GM21381 (cell line): Measurements from ENCODE around the gene ESD.
"Not testable (repeated sequence)": the region's sequence is repeated elsewhere in the genome, so short reads cannot be mapped to it uniquely, and the experiment has no call there.

Source experiments
- ATAC-seq: cut with Tn5 transposase; IDR thresholded peaks from one replicate; pipeline ENCODE4 v1.9.1; 2021; ENCODE audit warnings: mild to moderate bottlenecking, moderate library complexity; ENCODE audit not compliant: unreplicated experiment

ESD gene

DNA sequence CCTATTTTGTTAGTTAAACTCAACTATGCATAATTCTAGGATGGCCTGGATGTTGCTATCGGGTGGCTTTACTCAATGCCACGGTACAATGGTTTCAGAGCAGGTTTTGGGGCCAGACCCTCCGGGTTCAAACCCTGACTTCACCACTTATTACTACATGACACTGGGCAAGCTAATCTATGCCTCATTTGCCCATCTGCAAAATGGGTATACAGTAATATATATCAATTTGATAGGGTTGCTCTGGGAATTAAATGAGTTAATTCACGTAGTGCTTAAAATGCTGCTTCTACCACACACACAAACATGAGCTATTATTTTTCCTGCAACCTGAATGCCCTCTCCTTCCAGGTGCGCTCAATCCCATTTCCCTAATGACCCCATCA lies 839 bp downstream of the ESD start:
- ATAC-seq: no peak

DNA sequence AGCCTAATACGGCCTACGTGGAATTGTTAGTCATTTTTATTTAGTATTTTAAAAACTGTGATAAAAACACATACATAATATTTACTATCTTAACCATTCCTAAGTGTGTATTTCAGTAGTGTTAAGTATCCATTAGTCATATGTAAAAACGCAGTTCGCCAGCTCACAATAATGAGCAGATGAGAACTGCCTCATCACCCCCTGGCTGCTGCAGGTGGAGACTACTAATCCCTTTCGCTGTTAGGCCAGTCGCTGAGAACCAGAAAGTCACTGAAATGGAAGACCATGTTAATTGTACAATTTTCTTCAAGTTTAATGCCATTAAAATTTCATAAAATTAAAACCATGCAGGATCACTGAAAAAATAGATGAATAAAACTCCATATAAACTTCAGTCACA lies 1.6 kb downstream of the ESD start:
- ATAC-seq: no peak

DNA sequence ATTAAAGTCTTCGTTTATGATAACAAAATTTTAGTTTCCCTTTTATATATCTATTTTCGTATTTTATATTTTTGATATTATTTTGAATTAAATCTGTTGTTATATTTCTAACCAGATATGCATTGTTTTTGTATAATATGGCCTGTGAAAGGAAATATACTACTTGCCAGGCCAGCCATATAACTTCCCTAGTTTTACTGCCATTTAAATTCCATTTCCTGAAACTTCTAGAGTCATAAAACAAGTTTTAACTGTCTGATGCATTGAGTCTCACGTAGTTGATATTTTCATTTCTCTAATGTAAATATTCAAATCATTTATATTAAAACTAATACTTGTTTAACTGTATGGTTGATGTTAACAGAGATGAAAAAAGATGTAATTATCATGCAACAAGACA lies 13.5 kb downstream of the ESD start:
- ATAC-seq: no peak

- ATAC-seq: no peak
Measured at GRCh38 chr13:46782691-46783090, 14.3 kb downstream of the ESD start.

GRCh38 chr13:46782066-46782465 lies 14.9 kb downstream of the ESD start:
- ATAC-seq: no peak

- no peak for ATAC-seq
Measured at GRCh38 chr13:46778890-46779289, 18.1 kb downstream of the ESD start.

GRCh38 chr13:46778095-46778494 lies 18.9 kb downstream of the ESD start:
- ATAC-seq: no peak

DNA sequence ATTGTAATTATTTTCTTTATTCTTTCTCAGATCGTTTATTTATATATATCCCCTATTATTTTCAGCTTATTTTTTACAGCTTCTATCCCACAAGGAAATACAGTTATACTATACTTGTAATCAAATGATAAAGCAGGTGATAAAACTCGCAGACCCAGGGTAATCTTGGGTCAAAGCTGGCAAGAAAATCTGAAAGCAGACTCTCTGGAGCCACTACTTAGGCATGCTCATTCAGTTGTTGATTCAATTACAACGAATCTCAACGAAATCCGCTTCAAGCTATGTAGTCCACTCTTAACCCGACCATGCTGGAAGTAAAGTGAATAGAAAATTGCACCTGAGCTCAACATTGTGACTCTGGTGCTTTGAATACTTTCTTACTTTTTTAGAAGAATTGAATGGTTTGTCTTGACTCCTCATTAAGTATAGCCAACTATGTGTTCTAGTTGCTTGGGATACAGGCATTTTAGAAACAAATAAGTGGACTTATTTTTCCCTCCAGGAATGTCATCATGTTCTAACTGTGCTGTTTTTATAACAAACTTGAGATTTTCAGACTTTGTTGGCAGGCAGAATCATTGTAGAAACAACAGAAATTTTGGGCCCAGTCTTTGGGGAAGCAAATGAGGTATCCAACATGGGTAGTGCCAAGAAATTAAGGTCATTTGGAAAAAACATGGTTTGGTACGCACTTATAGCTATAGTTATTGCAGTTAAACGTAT lies 21.4 kb downstream of the ESD start:
- ATAC-seq: no peak

- ATAC-seq: no peak
Measured at GRCh38 chr13:46773541-46773940, 23.4 kb downstream of the ESD start.

DNA sequence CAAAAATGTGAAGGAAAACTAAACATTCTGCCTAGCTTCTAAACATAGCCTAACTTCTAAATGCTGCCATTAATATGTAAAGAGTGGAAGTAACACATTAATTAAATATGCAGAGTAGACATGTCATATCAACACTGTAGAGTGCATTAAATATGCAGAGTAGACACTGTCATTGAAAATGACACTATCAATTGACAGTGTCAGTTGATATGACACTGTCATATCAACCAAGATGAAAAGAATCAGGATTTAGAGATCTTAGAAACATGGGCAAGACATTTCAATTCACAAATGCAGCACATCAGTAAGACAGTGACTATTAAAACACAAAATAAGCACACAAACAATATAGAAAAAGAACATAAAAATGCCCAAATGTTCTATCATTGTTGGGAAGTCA lies 25.3 kb downstream of the ESD start:
- no peak for ATAC-seq

DNA sequence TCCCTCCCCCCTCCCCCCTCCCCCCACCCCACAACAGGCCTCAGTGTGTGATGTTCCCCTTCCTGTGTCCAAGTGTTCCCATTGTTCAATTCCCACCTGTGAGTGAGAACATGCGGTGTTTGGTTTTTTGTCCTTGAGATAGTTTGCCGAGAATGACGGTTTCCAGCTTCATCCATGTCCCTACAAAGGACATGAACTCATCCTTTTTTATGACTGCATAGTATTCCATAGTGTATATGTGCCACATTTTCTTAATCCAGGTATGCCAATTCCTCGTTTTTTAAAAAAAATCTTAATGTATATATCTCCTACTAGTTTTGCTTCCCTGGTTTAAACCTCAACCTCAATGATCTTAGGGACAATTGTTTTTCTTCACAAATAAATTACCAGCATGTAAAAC lies 27.0 kb downstream of the ESD start:
- ATAC-seq: not testable (repeated sequence)

GRCh38 chr13:46761866-46762265 lies 35.1 kb downstream of the ESD start:
- ATAC-seq: no peak

- no peak for ATAC-seq
Measured at GRCh38 chr13:46761174-46761573, 35.8 kb downstream of the ESD start.

- no peak for ATAC-seq
Measured at GRCh38 chr13:46759846-46760245, 37.1 kb downstream of the ESD start.

GRCh38 chr13:46757640-46758039 lies 39.3 kb downstream of the ESD start:
- no peak for ATAC-seq

- ATAC-seq: no peak
Measured at GRCh38 chr13:46756977-46757376, 40.0 kb downstream of the ESD start.

- not testable (repeated sequence) for ATAC-seq
Measured at GRCh38 chr13:46755508-46755907, 41.5 kb downstream of the ESD start.

GRCh38 chr13:46754812-46755211 lies 42.1 kb downstream of the ESD start:
- no peak for ATAC-seq

DNA sequence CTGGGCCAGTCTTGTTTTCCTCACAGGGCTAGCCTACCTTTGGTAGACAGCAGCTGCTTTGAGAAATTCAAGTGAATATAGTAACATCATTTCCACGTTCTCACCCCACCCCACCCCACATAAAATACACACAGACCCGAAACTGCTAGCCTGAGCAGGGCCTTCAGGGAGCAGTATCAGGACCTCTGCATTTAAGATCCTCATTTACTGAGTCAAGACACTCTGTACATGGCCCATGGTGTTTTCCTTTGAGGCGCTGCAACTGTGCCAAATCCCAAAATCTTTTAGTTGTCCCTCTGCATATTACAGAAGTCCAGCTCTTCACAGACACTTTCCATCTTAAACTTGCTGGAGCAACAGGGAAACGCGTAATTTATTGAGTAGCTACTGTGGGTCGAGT lies 43.0 kb downstream of the ESD start:
- ATAC-seq: no peak

GRCh38 chr13:46753137-46753536 lies 43.8 kb downstream of the ESD start:
- no peak for ATAC-seq

DNA sequence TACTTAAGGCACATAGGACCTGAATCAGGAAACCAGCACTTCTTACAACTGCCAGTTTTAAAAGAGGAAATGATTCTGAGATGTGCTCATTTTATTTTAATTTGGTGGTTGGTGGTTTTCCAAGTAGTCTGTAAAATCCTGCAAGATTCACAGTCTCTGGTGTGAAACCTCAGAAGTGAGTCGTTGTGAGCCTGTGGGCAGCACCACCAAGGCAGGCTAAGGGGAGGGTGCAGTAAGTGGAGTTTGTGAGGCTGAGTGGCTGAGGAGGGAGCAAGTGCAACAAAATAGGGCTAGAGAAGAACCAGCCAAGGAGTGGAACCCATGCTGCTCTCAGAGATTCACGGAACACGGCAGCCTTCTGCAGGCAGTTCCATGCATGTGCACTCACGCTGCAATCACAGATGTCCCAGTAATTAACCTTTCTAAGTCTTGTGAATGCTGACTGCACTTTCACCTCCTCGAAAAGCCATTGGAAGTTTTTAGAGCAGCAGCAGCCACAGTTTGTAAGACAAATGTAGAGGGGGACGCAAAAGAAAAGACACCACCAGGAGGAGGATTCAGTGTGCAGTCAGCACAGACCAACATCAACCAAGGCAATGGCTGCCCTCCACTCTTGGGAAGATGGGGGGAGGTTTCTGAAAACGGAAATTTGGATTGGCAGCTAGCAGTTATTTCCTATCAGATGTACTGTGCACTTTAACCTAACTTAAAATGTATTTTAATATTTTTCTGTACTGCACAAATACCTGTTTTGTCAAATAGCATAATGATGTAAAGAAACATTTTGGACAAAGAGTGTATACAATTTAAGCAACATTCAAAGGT lies 44.9 kb downstream of the ESD start:
- ATAC-seq: peak; percentile 91

DNA sequence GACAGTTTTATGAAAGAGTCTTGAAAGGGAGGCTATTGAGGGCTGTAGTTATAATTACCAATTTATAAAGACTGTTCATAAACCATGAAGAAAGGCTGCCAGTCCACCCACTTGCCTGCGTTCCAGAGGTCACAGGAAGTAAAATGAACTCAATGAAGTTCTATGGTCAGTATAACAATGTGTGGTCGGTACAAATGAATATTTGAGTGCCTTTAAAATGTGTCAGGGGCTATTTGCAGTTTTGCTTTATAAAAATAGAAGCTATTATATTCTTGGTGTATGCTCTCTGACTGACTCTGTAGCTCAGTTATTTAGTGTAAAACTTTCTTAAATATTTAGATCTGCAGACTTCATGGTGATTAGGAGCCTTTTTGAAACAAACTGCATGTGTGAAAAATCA lies 47.0 kb downstream of the ESD start:
- ATAC-seq: no peak
